Epithelial cell of esophagus (primary cell): Measurements from ENCODE around the gene TOX2.

ENCODE experiments used
- DNase-seq: peaks from one replicate; pipeline ENCODE4 v3.0.0; 2010; ENCODE audit warnings: low read depth
- H3K4me3 ChIP-seq: 2 replicates; pipeline ENCODE4 v1.5.1; 2011; ENCODE audit warnings: mild to moderate bottlenecking, low read length, control low read depth
- TF ChIP-seq, protein P1 (sequence below): IDR thresholded peaks from 2 replicates; pipeline ENCODE4 v1.5.1; 2011; ENCODE audit warnings: low read depth, mild to moderate bottlenecking, low read length, control low read depth, inconsistent platforms; ENCODE audit not compliant: insufficient read depth; ENCODE audit errors: missing control alignments

Gene TOX2

DNA sequence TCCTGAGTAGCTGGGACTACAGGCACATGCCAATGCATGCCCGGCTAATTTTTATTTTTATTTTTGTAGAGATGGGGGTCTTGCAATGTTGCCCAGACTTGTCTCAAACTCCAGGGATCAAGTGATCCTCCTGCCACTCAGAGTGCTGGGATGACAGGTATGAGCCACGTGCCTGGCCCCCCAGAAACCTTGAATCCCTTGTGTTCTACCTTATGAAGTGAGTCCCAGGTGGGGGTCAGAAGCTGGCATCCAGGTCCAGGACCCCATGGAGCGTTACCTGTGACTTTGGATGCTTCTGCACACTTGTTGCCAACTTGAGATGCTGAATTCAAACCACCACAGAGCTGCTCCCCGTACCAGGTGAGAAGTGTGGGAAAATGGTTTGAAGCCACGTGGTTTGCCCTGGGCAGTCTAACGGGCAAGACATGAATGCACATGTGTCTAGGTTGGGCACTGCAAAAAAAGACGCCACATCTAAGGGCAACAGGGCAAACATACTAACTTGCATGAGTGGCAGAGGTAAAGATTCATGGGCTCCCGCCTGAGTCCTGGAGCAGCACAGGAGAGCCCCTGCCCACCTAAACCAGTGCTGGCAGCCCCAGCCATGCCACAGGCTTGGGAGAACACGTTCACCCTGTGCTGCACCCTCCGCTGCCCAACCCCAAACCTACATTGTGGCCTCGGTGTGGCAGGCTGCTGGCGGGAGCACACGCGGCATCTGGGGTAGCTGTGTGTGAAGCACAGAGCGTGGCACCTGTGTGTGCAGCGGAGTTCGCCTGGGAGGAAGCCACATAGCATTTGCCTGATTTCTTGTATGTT lies 171.2 kb downstream of the TOX2 start:
- no peak overlapping the region for H3K4me3 ChIP-seq
- TF ChIP-seq, protein P1, sequence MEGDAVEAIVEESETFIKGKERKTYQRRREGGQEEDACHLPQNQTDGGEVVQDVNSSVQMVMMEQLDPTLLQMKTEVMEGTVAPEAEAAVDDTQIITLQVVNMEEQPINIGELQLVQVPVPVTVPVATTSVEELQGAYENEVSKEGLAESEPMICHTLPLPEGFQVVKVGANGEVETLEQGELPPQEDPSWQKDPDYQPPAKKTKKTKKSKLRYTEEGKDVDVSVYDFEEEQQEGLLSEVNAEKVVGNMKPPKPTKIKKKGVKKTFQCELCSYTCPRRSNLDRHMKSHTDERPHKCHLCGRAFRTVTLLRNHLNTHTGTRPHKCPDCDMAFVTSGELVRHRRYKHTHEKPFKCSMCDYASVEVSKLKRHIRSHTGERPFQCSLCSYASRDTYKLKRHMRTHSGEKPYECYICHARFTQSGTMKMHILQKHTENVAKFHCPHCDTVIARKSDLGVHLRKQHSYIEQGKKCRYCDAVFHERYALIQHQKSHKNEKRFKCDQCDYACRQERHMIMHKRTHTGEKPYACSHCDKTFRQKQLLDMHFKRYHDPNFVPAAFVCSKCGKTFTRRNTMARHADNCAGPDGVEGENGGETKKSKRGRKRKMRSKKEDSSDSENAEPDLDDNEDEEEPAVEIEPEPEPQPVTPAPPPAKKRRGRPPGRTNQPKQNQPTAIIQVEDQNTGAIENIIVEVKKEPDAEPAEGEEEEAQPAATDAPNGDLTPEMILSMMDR: no peak
- no peak for DNase-seq

DNA sequence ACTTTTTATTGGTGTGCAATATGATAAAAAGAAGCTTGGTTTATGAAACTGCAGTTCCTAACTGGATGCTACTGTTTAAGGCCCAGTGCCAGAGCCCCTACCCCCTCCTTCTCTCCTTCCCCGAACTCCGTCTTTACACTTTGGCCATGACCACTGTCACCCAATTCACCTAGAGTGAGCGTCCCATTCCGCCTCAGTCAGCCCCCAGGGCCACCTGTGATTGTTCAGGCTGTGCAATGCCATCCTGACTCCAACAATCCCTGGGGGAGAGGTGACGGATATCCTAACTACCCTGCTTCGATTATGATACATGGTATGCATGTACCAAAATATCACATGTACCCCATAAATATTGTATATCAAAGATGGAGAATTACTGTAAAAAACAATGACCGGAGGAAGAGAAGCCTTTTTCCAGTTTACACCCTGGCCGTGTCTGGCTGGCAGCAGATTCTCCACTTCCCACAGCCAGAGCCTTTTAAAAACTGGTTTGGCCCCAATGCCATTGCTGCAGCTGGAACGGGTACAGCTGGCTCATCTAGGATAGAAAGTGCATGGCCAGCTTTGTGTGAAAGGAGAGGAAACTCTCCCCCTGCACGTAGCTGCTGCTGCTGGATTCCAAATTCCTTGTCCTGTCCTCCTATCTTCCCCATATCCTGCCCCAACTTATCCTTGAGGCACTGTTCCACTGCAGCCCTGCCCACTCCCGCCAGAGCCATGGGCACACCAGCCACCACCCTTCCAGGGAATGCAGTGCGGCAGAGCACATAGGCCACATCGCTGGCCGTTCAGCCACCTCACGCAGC lies 172.6 kb downstream of the TOX2 start:
- no peak overlapping the region for H3K4me3 ChIP-seq
- TF ChIP-seq, protein P1: no peak
- DNase-seq: peak; percentile 26

DNA sequence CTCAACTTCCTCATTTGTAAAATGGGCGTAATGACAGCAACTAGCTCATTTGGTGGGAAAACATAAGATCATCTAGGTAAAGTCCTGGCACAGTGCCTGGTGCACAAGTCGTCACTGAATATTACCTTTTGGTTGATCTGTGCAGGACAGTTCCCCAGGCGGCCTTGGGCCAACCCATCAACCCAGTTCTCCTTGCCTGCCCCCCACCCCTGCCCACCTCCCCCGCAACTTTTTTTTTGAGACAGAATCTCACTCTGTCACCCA lies 173.1 kb downstream of the TOX2 start:
- no peak for DNase-seq
- TF ChIP-seq, protein P1: no peak
- no peak overlapping the region for H3K4me3 ChIP-seq

DNA sequence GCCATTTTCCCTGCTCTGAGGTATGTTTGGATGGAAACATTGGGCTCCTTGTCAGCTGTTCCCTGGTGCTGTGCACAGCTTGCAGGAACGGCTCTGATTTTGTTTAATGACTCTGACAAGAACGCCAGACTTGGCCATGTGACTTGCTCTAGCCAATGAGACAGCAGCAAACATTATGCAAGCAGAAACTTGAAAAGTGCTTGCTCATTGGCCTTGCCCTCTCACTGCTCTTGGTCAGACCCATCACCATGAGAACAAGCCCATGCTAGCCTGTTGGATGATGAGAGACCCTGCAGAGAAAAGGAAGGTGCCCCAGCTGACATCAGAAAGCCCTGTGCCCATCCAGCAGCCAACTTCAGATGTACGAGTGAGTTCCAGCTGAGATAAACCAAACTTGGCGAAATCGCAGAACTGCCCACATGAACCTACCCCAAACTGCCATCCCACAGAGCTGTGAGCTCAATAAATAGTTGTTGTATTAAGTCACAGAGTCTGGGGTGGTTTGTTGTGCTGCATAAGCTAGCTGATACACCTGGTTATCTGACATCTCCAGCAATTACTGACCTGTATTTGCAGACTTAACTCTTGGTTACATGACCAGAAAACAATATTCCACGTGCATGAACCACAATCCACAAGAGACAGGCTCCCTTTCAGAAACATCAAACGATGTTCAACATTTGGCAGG lies 175.5 kb downstream of the TOX2 start:
- peak; percentile 94 for DNase-seq
- no peak overlapping the region for H3K4me3 ChIP-seq
- TF ChIP-seq, protein P1: no peak

DNA sequence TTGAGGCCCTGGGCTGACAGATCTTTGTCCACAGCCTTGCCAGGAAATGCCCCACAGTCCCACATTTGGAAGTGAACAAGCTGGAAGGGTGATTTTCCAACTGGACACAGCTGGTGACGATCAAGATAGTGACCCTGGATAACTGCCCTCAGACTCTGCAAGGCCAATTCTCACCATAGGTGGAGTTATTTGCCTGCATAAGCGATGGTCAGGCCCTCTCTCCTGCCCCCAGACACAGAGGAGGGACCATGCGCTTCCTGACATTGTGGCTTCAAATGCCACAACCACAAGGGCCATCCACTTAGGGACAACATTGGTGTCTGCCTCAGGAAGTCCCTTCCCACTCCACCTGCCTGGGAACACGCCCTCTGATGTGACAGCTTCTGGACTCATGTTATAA lies 176.4 kb downstream of the TOX2 start:
- TF ChIP-seq, protein P1: no peak
- DNase-seq: no peak
- no peak overlapping the region for H3K4me3 ChIP-seq

DNA sequence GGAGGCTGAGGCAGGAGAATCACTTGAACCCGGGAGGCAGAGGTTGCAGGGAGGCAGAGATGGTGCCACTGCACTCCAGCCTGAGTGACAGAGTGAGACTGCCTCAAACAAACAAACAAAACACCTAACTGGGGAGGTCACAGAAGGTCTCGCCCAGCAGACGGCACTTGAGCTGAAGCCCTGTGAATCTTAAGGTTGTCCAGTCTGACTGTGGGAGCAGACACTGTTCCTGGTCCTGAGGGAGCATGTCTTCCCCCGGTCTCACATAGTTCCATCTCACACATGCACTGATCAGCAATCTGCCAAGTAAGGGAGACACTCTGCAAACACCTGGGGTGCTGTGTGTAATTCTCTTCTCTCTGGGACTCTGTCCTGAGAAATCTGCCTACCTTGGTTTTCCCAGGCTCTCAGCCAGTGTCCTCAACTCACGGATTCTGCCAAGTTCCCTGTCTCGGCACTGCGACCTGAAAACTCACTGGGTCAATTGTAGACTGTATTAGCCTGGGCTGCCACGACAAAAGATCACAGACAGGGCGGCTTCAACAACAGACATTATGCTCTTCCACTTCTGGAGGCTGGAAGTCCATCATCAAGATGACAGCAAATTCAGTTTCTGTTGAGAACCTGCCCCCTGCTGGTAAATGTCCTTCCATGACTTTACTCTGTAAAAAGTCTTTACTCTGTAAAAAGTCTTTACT lies 178.0 kb downstream of the TOX2 start:
- peak; percentile 57 for DNase-seq
- no peak overlapping the region for H3K4me3 ChIP-seq
- TF ChIP-seq, protein P1: peak; percentile 44
